ENCODE results near the gene FRK.
"Not testable (repeated sequence)": the region's sequence is repeated elsewhere in the genome, so short reads cannot be mapped to it uniquely, and the experiment has no call there.

Gene FRK

GRCh38 chr6:115937502-115937901 is 123.2 kb downstream of the FRK start:
- DNase-seq (ENCODE audit: low read depth): not testable (repeated sequence)

GRCh38 chr6:115935361-115935760 is 125.3 kb downstream of the FRK start:
- DNase-seq (ENCODE audit: low read depth): no peak

GRCh38 chr6:115934829-115935228 is 125.9 kb downstream of the FRK start:
- no peak for DNase-seq (ENCODE audit: low read depth)

- no peak for DNase-seq (ENCODE audit: low read depth)
These were observed 126.5 kb downstream of the FRK start for GRCh38 chr6:115934145-115934544.

- no peak for DNase-seq (ENCODE audit: low read depth)
These were observed 128.2 kb downstream of the FRK start for GRCh38 chr6:115932481-115932880.

- DNase-seq (ENCODE audit: low read depth): not testable (repeated sequence)
These were observed 132.7 kb downstream of the FRK start for GRCh38 chr6:115928000-115928399.

GRCh38 chr6:115922971-115923370 is 137.7 kb downstream of the FRK start:
- no peak for DNase-seq (ENCODE audit: low read depth)

- no peak for DNase-seq (ENCODE audit: low read depth)
These were observed 146.6 kb downstream of the FRK start for GRCh38 chr6:115914098-115914497.

- no peak for DNase-seq (ENCODE audit: low read depth)
These were observed 150.7 kb downstream of the FRK start for GRCh38 chr6:115909923-115910546.

- no peak for DNase-seq (ENCODE audit: low read depth)
These were observed 151.7 kb downstream of the FRK start for GRCh38 chr6:115908906-115909559.

- DNase-seq (ENCODE audit: low read depth): no peak
These were observed 155.2 kb downstream of the FRK start for GRCh38 chr6:115905471-115905870.

GRCh38 chr6:115902436-115902835 is 158.3 kb downstream of the FRK start:
- no peak for DNase-seq (ENCODE audit: low read depth)

GRCh38 chr6:115901896-115902295 is 158.8 kb downstream of the FRK start:
- DNase-seq (ENCODE audit: low read depth): no peak

- DNase-seq (ENCODE audit: low read depth): no peak
These were observed 160.9 kb downstream of the FRK start for GRCh38 chr6:115899730-115900282.

GRCh38 chr6:115898246-115898645 is 162.4 kb downstream of the FRK start:
- DNase-seq (ENCODE audit: low read depth): no peak

- DNase-seq (ENCODE audit: low read depth): no peak
These were observed 164.1 kb downstream of the FRK start for GRCh38 chr6:115896538-115897129.

GRCh38 chr6:115894426-115894992 is 166.2 kb downstream of the FRK start:
- DNase-seq (ENCODE audit: low read depth): no peak

- no peak for DNase-seq (ENCODE audit: low read depth)
These were observed 168.9 kb downstream of the FRK start for GRCh38 chr6:115891750-115892149.

- no peak for DNase-seq (ENCODE audit: low read depth)
These were observed 169.5 kb downstream of the FRK start for GRCh38 chr6:115891111-115891669.

GRCh38 chr6:115890238-115890637 is 170.5 kb downstream of the FRK start:
- DNase-seq (ENCODE audit: low read depth): no peak

- not testable (repeated sequence) for DNase-seq (ENCODE audit: low read depth)
These were observed 171.8 kb downstream of the FRK start for GRCh38 chr6:115888687-115889470.

- DNase-seq (ENCODE audit: low read depth): no peak
These were observed 172.8 kb downstream of the FRK start for GRCh38 chr6:115887891-115888290.
